ENCODE data around the gene SNX3.
A peak's percentile ranks its signal among the peaks of the same experiment; 100 is the strongest.
"Not testable (repeated sequence)": the region's sequence is repeated elsewhere in the genome, so short reads cannot be mapped to it uniquely, and the experiment has no call there.

SNX3 gene

DNA sequence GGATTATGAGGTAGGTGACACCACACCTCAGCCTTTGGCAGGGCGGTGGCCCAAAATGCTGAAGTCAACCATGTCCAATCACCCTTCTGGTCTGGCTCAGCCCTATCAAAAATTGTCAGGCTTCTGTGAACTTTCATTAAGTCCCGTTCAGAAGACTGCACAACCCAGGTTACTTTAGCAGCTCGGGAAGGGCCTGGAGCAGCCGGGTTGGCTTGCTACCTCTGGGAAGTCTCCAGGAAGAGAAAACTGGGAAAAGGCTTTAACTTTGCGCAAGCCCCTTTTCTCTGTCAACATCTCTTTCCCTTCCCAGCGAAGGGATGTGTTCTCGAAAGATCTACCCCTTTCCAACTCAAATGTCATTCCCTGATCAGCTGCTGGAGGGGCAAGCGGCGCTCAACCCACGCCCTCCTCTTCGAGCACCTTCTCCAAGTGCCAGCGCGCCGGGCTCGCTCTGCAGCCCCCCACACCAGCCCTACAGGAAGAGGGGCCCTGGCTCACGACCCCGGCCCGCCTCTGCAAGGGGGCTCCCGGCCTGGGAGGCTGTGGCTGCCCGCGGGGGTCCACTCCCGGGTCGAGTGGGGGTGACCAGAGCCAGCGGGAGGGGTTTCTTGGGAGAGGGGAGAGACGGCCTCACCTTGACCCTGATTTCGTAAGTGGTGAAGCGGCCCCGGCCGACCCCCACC lies 573 bp downstream of the SNX3 start:
- Histone ChIP-seq H3K4me1 (ENCODE audit: control insufficient read depth, insufficient read depth, low read length, poor library complexity, severe bottlenecking) (peaks cover 1% of the 10 kb centered on the region), H3K9me3 (ENCODE audit: control insufficient read depth, low read length) (no peaks in the 10 kb centered on the region), H3K36me3 (ENCODE audit: control insufficient read depth, insufficient read depth, low read length) (peaks cover 29% of the 10 kb centered on the region), H3K4me3 (ENCODE audit: extremely low read depth, insufficient read depth, low read length, poor library complexity, severe bottlenecking) (peak overlapping the region; percentile 100), H3K27ac (ENCODE audit: low read depth, low read length, severe bottlenecking) (peak overlapping the region; percentile 94)
- WGBS, 2 experiments (ENCODE audit: insufficient coverage in 2 of 2): 1 to 2% methylated on average over 14 to 20 of the region's 29 CpGs

DNA sequence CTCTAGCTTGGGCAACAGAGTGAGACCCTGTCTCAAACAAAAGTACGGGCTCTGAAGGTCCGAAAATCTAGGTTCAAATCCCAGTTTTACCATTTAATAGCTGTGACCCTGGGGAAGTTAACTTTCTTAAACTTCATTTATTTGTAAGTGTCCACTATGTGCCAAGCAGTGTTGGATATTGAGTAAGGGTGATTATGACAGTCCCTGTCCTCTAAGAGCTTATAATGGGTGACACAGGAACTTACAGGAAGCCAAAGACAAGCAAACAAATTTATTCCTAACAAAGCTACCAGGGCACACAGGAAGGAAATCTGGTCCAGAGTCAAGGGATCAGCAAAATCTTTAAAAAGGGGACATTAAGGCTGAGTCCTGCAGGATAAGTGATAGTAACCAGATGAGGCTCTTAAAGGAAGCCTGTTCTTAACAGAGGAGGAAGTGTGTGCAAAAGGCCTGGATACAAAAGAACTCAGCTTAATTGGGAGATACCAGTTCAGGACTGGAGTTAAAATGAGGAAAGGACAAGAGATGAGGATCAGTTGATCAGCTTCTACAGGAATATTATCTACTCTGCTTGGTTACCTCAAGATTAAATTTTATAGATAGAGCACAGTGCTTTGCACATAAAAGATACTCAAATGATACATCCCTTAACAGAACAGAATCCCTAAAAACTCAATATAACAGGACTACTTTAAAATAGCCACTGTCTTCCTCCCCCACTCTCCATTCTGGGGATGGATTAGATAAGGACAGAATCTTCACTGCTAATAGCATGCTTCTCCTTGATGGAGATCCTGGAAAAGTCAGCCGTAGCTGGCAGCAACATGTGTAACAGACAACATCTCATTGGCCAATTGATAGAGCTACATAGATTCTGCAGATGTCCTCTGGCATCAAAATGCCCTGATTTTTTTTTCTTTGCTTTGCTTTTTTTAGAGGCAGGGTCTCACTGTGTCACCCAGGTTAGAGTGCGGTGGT lies 6.1 kb downstream of the SNX3 start:
- 91 to 97% methylated on average over 2 to 4 of the region's 4 CpGs for WGBS, 2 experiments (ENCODE audit: insufficient coverage in 2 of 2)
- H3K36me3 ChIP-seq (ENCODE audit: control insufficient read depth, insufficient read depth, low read length): peaks cover 48% of the 10 kb centered on the region

DNA sequence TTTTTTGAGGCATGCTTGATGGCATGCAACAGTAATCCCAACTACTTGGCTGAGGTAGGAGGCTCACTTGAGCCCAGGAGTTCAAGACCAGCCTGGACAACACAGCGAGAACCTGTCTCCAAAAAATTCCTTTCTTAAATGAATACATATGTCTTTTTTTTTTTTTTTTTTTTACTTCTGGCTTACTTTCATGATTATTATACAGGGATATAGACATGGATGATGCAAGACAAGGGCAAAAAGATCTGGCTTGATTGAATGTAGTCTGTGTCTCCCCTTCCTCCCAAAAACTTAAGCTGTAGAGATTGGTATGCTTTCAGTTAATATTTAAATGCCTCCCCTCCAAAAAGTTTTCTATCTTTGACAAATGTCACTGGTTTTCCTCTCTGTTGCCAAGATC lies 7.6 kb downstream of the SNX3 start:
- Histone ChIP-seq H3K9me3 (ENCODE audit: control insufficient read depth, low read length) (no peaks in the 10 kb centered on the region), H3K36me3 (ENCODE audit: control insufficient read depth, insufficient read depth, low read length) (peaks cover 38% of the 10 kb centered on the region), H3K27ac (ENCODE audit: low read depth, low read length, severe bottlenecking) (no peak overlapping the region), H3K4me3 (ENCODE audit: extremely low read depth, insufficient read depth, low read length, poor library complexity, severe bottlenecking) (no peak overlapping the region), H3K4me1 (ENCODE audit: control insufficient read depth, insufficient read depth, low read length, poor library complexity, severe bottlenecking) (peaks cover 12% of the 10 kb centered on the region)
- WGBS, 2 experiments (ENCODE audit: insufficient coverage in 2 of 2): no CpG with 5 or more reads among the region's 1 CpG

More for the DNA sequence above, 6.1 kb downstream of the SNX3 start:
- Histone ChIP-seq H3K4me3 (ENCODE audit: extremely low read depth, insufficient read depth, low read length, poor library complexity, severe bottlenecking) (no peak overlapping the region), H3K9me3 (ENCODE audit: control insufficient read depth, low read length) (no peaks in the 10 kb centered on the region), H3K27ac (ENCODE audit: low read depth, low read length, severe bottlenecking) (peak overlapping the region; percentile 70), H3K4me1 (ENCODE audit: control insufficient read depth, insufficient read depth, low read length, poor library complexity, severe bottlenecking) (peaks cover 12% of the 10 kb centered on the region)

DNA sequence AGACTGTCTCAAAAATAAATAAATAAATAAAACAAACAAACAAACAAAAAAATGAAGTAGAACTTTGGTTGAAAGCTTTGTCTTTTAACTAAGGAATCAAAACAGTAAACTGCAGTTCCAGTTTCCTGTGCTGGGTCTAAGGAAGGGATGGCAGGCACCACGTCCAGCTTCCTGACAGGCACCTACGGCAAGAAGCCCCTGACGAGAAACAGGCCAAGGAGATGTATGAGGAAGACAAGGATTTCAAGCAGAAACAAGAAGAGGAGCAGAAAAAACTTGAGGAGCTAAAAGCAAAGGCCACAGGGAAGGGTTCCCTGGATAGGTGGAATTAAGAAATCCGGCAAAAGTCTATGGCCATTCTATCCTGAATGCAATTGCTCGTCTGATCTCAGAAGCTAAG lies 8.8 kb downstream of the SNX3 start:
- Histone ChIP-seq H3K9me3 (ENCODE audit: control insufficient read depth, low read length) (no peaks in the 10 kb centered on the region), H3K4me3 (ENCODE audit: extremely low read depth, insufficient read depth, low read length, poor library complexity, severe bottlenecking) (no peak overlapping the region), H3K4me1 (ENCODE audit: control insufficient read depth, insufficient read depth, low read length, poor library complexity, severe bottlenecking) (peaks cover 12% of the 10 kb centered on the region), H3K36me3 (ENCODE audit: control insufficient read depth, insufficient read depth, low read length) (peaks cover 38% of the 10 kb centered on the region), H3K27ac (ENCODE audit: low read depth, low read length, severe bottlenecking) (peak overlapping the region; percentile 67)
- 61 to 83% methylated on average over 3 of the region's 5 CpGs for WGBS, 2 experiments (ENCODE audit: insufficient coverage in 2 of 2)

DNA sequence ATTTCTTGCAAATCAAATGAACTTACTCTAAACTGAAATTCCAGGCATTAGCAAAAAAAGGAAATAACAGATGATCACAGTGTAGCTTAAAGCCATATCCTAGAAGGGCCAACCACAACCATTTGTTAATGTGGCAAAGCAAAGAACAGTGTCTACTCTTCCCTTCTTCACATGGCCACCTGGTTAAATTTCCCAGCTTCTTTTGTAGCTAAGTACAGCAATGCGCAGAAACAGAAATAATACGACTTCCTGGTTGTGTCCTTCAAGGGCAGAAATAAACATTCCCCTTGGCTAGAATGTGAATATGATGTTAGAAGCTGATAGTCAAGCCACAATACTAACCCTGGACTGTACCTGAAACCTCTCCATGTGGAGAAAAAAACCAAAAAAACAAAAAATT lies 9.6 kb downstream of the SNX3 start:
- Histone ChIP-seq H3K36me3 (ENCODE audit: control insufficient read depth, insufficient read depth, low read length) (peaks cover 38% of the 10 kb centered on the region), H3K9me3 (ENCODE audit: control insufficient read depth, low read length) (no peaks in the 10 kb centered on the region), H3K4me1 (ENCODE audit: control insufficient read depth, insufficient read depth, low read length, poor library complexity, severe bottlenecking) (peaks cover 12% of the 10 kb centered on the region), H3K4me3 (ENCODE audit: extremely low read depth, insufficient read depth, low read length, poor library complexity, severe bottlenecking) (no peak overlapping the region), H3K27ac (ENCODE audit: low read depth, low read length, severe bottlenecking) (no peak overlapping the region)
- no CpG with 5 or more reads among the region's 2 CpGs for WGBS, 2 experiments (ENCODE audit: insufficient coverage in 2 of 2)

DNA sequence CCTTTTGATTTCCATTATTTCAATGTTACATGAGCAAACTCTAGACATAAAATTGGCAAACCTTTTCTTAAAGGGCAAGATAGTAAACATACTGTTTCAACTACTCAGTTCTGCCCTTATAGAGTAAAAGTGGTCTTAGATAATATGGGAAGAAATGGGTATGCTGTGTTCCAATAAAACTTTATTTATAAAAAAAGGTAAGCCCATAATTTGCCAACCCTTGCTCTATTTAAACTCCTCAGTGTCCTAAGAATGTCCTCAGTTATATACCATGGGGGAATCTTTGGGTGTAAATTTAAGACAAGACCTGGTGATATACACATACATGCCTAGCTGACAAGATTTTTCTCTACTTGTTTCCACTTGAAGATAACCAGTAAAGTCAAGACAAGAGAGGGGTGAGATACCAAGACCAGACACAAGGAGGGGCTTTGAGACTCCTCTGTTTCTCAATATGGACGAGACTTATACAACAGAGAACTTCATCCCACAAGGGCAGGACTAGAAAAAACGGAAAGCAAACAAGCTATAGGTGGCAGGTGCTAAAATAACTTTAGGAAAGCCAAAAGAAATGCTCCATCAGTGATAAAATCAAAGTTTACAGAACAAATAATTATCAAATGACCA lies 10.5 kb downstream of the SNX3 start:
- WGBS, 2 experiments (ENCODE audit: insufficient coverage in 2 of 2): 60% methylated on average over 1 of the region's 2 CpGs; no CpG with 5 or more reads in 1 of the 2 experiments
- H3K27ac ChIP-seq (ENCODE audit: low read depth, low read length, severe bottlenecking): no peak overlapping the region
- no peaks in the 10 kb centered on the region for H3K9me3 ChIP-seq (ENCODE audit: control insufficient read depth, low read length)
- H3K36me3 ChIP-seq (ENCODE audit: control insufficient read depth, insufficient read depth, low read length): peaks cover 43% of the 10 kb centered on the region
- H3K4me1 ChIP-seq (ENCODE audit: control insufficient read depth, insufficient read depth, low read length, poor library complexity, severe bottlenecking): peaks cover 12% of the 10 kb centered on the region
- H3K4me3 ChIP-seq (ENCODE audit: extremely low read depth, insufficient read depth, low read length, poor library complexity, severe bottlenecking): no peak overlapping the region

DNA sequence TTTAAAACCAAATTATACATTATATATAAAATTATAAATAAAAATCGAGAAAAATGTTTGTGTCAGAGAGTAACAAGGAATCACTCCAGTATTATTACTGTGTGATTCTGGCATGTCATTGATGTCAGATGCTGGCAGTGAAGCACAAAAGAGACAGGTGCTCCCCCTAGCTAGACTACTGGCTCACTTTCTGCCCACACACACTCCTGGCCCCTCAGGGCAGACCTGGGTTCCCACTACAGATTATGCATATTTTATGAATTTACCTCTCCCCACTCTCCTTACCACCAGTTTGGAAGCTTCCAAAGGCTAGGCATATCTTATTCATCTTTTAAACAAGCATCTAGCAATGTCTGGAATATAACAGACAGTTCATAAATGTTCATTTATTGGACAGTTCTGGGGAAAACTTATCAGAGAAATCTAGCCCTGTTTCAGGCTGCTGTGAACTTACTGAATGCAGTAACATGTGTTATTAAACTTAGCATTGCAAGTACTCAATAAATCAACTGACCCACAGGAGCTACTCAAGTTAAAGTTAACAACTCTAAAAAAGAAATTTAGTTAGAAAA lies 12.8 kb downstream of the SNX3 start:
- Histone ChIP-seq H3K9me3 (ENCODE audit: control insufficient read depth, low read length) (no peaks in the 10 kb centered on the region), H3K27ac (ENCODE audit: low read depth, low read length, severe bottlenecking) (no peak overlapping the region), H3K4me3 (ENCODE audit: extremely low read depth, insufficient read depth, low read length, poor library complexity, severe bottlenecking) (no peak overlapping the region), H3K4me1 (ENCODE audit: control insufficient read depth, insufficient read depth, low read length, poor library complexity, severe bottlenecking) (peaks cover 10% of the 10 kb centered on the region), H3K36me3 (ENCODE audit: control insufficient read depth, insufficient read depth, low read length) (peaks cover 59% of the 10 kb centered on the region)
- no CpG with 5 or more reads among the region's 1 CpG for WGBS, 2 experiments (ENCODE audit: insufficient coverage in 2 of 2)

DNA sequence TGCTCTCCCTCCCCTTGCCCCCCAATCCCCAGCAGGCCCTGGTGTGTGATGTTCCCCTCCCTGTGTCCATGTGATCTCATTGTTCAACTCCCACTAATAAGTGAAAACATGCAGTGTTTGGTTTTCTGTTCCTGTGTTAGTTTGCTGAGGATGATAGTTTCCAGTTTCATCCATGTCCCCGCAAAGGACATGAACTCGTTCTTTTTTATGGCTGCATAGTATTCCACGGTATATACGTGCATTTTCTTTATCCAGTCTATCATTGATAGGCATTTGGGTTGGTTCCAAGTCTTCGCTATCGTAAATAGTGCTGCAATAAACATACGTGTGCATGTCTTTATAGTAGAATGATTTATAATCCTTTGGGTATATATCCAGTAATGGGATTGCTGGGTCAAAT lies 15.7 kb downstream of the SNX3 start:
- WGBS, 2 experiments (ENCODE audit: insufficient coverage in 2 of 2): 94 to 100% methylated on average over 3 to 4 of the region's 7 CpGs
- H3K27ac ChIP-seq (ENCODE audit: low read depth, low read length, severe bottlenecking); H3K4me1 ChIP-seq (ENCODE audit: control insufficient read depth, insufficient read depth, low read length, poor library complexity, severe bottlenecking); H3K9me3 ChIP-seq (ENCODE audit: control insufficient read depth, low read length); H3K4me3 ChIP-seq (ENCODE audit: extremely low read depth, insufficient read depth, low read length, poor library complexity, severe bottlenecking): not testable (repeated sequence)
- H3K36me3 ChIP-seq (ENCODE audit: control insufficient read depth, insufficient read depth, low read length): peaks cover 74% of the 10 kb centered on the region

DNA sequence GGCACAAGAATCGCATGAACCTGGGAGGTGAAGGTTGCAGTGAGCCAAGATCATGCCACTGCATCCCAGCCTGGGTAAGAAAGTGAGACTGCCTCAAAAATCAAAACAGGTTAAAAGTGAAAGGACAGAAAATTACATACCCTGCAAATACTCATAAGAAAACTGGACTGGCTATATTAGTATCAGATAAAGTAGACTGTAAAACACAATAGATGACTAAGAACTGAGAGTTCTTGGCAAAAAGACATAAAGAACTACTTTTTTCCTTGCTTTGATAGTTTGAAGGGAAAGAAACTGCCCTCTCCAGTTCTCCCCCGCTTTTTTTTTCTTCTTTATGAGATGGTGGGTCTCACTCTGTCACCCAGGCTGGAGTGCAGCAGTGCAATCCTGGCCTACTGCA lies 17.0 kb downstream of the SNX3 start:
- H3K9me3 ChIP-seq (ENCODE audit: control insufficient read depth, low read length): peaks cover 6% of the 10 kb centered on the region
- no peak overlapping the region for H3K4me3 ChIP-seq (ENCODE audit: extremely low read depth, insufficient read depth, low read length, poor library complexity, severe bottlenecking)
- WGBS, 2 experiments (ENCODE audit: insufficient coverage in 2 of 2): 100% methylated on average over 1 of the region's 2 CpGs
- H3K4me1 ChIP-seq (ENCODE audit: control insufficient read depth, insufficient read depth, low read length, poor library complexity, severe bottlenecking): no peaks in the 10 kb centered on the region
- no peak overlapping the region for H3K27ac ChIP-seq (ENCODE audit: low read depth, low read length, severe bottlenecking)
- H3K36me3 ChIP-seq (ENCODE audit: control insufficient read depth, insufficient read depth, low read length): peaks cover 77% of the 10 kb centered on the region

DNA sequence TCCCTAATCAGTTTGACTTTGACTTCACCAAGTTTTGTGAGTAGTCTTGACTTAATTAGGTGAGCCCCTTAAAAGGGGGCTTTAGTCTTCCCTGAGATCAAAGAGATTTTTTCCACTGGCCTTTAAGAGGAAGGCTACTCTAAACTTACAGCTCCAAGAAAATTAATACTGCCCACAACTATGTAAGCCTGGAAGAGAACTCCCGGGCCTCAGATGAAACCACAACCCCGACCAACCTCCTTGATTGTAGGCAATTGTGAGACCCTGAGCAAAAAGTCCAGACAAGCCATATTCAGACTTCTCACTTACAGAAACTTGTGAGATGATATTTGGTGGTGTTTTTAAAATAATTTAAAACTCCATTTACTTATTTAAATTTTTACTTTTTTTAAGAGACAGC lies 18.1 kb downstream of the SNX3 start:
- H3K9me3 ChIP-seq (ENCODE audit: control insufficient read depth, low read length): peaks cover 6% of the 10 kb centered on the region
- peaks cover 85% of the 10 kb centered on the region for H3K36me3 ChIP-seq (ENCODE audit: control insufficient read depth, insufficient read depth, low read length)
- WGBS, 2 experiments (ENCODE audit: insufficient coverage in 2 of 2): no CpG with 5 or more reads among the region's 2 CpGs
- H3K4me3 ChIP-seq (ENCODE audit: extremely low read depth, insufficient read depth, low read length, poor library complexity, severe bottlenecking): no peak overlapping the region
- H3K4me1 ChIP-seq (ENCODE audit: control insufficient read depth, insufficient read depth, low read length, poor library complexity, severe bottlenecking): no peaks in the 10 kb centered on the region
- no peak overlapping the region for H3K27ac ChIP-seq (ENCODE audit: low read depth, low read length, severe bottlenecking)

All from mesodermal cell (in vitro differentiated cells).